HG02870 (cell line): ENCODE measurements around the gene GALNS.
"Not testable (repeated sequence)": the region's sequence is repeated elsewhere in the genome, so short reads cannot be mapped to it uniquely, and the experiment has no call there.

ENCODE experiments used
- ATAC-seq: cut with Tn5 transposase; IDR thresholded peaks from one replicate; pipeline ENCODE4 v1.9.1; 2021; ENCODE audit warnings: mild to moderate bottlenecking, moderate library complexity; ENCODE audit not compliant: unreplicated experiment

The GALNS gene

DNA sequence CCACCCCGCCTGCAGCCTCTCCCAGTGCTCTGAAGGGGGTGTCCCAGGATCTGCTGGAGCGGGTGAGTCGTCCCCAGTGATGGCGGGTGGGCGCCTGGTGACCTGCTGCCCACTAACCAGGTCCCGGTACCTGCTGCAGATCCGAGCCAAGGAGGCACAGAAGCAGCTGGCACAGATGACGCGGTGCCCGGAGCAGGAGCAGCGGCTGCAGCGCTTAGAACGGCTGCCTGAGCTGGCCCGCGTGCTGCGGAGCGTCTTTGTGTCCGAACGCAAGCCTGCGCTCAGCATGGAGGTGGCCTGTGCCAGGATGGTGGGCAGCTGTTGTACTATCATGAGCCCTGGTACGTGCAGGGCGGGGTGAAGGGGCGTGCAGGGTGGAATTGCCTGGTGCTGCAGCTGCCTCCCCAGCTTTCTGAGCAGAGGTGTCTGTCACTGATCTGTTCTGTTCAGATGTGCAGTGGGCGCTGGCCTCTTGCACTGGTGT is 49.6 kb downstream of the GALNS start:
- no peak for ATAC-seq

DNA sequence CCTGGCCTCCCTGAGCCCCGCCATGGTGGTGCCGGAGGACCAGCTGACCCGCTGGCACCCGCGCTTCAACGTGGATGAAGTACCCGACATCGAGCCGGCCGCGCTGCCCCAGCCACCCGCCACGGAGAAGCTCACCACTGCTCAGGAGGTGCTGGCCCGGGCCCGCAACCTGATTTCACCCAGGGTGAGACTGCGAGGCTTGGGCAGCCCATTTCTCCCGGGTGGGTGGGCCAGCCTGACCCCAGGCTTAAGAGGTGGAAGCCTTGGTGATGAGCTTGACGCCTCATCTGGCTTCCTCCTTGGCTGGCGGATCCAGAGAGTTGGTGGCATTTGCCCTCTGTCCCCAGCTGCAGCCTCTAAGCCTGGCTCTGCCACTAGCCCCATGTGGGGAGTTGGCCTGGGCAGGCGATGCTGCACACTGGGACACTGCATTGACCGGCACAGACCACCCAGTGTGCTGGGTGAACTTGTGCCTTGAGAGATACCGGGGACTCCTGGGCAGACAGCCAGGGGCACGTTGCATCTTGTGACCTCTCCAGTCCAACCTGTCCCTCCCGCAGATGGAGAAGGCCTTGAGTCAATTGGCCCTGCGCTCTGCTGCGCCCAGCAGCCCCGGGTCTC is 50.1 kb downstream of the GALNS start:
- ATAC-seq: no peak

DNA sequence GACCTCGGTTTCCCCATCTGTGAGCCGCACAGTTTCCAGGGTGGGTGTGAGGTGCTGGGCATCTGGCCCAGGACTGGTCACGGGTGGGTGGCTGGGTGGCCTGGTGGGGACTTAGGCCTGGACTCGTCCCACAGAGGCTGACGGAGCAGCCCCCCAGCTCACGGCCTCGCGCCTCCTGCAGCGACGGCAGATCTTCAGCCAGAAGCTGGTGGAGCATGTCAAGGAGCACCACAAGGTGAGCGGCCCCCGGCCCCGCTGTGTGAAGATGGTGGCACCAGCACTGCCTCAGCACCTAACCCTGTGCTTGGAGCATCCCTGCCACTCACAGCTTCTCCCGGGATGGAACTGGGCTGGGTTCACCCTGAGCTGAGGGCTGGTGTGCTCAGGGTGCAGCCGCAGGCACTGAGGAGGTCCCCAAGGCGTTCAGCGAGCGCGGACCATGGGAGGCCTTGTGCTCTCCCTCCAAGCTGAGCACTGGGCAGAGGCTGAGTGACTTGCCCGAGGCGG is 50.8 kb downstream of the GALNS start:
- ATAC-seq: no peak

GRCh38 chr16:88805340-88805715 is 51.4 kb downstream of the GALNS start:
- no peak for ATAC-seq

GRCh38 chr16:88804552-88805339 is 52.0 kb downstream of the GALNS start:
- ATAC-seq: no peak

- no peak for ATAC-seq
These were observed 52.6 kb downstream of the GALNS start for GRCh38 chr16:88804173-88804551.

GRCh38 chr16:88803264-88803987 is 53.3 kb downstream of the GALNS start, which contains the start of gene CDT1:
Gene CDT1, plus strand, starts transcription at chr16:88803789. Its CDS starts 43 bp downstream, at chr16:88803832.
- ATAC-seq: peak; percentile 55

DNA sequence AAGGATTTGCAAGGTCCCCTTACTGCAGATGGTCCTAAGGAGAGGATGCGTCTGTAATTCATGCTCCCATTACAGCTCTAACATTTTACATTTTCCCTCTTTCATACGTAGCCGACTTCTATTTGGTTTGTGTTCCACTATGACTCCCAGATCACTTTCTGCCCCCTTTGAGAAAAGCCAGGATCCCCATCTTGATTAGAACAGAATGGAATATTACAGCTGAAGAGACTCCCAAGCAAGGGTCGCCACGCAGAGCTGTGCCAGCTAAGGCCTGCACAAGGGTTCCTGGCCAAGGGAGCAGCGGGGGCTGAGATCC is 56.5 kb downstream of the GALNS start:
- ATAC-seq: no peak

DNA sequence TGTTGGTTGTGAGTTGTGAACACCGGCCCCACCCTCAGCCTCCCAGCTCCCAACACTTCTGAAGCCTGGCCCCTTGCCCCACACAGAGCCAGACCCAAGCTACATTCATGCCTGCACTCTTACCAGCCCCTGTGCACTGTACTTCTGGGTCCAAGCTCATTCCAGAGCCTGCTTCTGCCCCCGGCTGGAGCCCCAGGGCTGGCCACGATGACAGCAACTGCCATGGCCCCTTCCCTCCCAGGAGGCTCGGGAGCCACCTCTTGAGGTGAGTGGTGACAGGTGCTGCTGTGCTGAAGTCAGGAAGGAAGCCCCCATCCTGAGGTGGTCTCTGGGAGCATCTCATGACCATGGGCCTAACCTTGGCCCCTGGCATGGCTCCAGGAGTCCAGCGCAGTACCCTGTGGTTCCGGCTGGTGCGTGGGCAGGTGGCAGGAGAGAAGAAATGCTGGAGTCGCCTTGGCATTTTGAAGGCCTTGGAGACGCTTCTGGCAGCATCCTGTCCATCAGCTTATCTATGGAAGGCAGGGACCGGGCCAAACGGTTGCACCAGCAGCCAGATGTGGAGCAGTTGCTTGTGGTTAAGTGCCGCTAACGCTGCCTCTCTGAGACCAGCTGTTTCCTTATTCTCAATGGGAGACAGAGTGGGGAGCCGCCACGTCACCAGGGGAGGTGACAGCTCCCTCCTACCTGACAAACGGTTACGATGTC is 57.0 kb downstream of the GALNS start:
- ATAC-seq: no peak

- ATAC-seq: no peak
These were observed 57.8 kb downstream of the GALNS start for GRCh38 chr16:88798772-88799455.

DNA sequence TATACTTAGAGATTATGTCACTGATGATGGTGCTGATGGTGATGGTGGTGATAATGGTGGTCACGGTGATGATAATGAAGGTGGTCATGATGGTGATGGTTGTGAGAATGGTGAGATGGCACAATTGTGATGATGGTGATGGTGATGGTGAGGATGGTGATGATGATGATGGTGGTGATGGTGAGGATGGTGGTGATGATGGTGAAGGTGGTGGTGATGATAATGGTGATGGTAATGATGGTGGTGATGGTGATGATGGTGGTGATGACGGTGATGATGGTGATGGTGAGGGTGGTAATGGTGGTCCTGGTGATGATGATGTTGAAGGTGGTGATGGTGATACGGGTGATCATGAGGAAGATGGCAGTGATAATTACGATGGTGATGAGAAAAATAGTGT is 58.7 kb downstream of the GALNS start:
- ATAC-seq: no peak

- no peak for ATAC-seq
These were observed 60.5 kb downstream of the GALNS start for GRCh38 chr16:88796278-88796677.

GRCh38 chr16:88793251-88793954 is 63.3 kb downstream of the GALNS start:
- no peak for ATAC-seq

- no peak for ATAC-seq
These were observed 64.0 kb downstream of the GALNS start for GRCh38 chr16:88792668-88793250.

GRCh38 chr16:88792078-88792550 is 64.6 kb downstream of the GALNS start:
- ATAC-seq: no peak

DNA sequence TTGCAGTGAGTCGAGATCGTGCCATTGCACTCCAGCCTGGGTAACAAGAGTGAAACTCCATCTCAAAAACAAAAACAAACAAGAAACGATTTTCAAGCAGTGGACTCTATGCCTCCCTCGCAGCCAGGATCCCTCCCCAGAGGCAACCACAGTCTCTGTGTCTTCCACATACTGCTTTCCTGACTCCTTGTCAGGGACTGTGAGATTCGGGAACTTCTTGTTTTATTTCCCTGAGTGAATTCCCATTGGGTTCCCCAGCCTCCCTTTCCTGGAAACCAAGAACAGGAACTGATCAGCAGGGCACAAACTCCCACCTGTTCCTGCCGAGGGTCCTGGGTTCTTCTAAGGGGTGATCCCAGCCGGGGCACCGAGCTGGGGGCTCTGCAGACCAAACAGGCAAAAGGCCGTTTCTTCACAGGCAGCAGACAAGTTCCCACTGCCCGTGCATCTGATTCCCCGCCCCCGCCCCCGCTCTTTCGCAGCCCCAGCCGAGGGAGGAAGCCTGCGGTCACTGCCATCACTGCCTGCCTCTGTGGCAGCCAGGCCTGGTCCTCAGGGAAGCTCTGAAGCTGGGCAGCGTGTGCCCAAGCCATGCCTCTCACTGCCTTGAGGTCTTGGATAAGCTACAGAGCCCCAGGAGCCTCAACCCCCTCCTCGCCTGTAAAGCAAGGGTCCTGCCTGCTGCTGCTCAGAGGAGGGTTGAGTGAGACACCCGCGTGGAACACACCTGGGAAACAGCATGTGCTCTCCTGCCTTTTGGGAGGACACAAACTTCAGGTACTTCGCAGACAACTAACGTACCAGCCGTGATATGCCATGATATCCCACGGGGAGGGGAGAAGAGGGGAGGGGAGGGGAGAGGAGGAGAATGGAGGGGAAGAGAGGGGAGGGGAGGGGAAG is 66.2 kb downstream of the GALNS start:
- no peak for ATAC-seq

GRCh38 chr16:88789594-88789993 is 67.2 kb downstream of the GALNS start:
- ATAC-seq: no peak

GRCh38 chr16:88788749-88789148 is 68.0 kb downstream of the GALNS start:
- not testable (repeated sequence) for ATAC-seq
